Superior temporal gyrus (tissue), 1 donor: Measurements from ENCODE around the gene TMEM267.
"Not testable (repeated sequence)": the region's sequence is repeated elsewhere in the genome, so short reads cannot be mapped to it uniquely, and the experiment has no call there.

Experiments
- DNase-seq: peaks from one replicate; pipeline ENCODE4 v3.0.0-alpha.2; 2016; ENCODE audit errors: extremely low spot score

The TMEM267 gene

GRCh38 chr5:43456556-43456955 is 27.1 kb downstream of the TMEM267 start:
- DNase-seq = no peak

DNA sequence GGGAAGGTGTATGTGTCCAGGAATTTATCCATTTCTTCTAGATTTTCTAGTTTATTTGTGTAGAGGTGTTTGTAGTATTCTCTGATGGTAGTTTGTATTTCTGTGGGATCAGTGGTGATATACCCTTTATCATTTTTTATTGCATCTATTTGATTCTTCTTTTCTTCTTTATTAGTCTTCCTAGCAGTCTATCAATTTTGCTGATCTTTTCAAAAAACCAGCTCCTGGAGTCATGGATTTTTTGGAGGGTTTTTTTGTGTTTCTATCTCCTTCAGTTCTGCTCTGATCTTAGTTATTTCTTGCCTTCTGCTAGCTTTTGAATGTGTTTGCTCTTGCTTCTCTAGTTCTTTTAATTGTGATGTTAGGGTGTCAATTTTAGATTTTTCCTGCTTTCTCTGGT is 42.1 kb downstream of the TMEM267 start:
- not testable (repeated sequence) for DNase-seq

GRCh38 chr5:43437062-43437660 is 46.5 kb downstream of the TMEM267 start:
- DNase-seq = no peak

DNA sequence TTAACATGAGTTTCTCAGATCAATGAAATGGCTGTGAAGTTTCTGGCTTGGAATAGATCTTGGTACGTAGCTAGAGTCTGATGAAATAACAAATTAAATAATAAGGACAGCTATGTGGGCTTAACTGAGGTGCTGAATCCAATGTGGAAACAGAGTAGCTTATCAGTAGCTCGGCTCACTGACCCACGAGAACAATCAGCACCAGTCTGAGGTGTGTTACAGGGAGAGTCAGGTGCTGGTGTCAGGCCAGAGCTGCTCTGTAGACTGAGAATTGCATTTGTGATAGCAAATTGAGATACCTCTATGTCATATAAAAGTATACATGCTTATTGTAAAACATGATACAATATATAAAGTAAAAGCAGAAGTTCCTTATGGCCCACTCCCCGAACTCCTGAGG is 50.3 kb downstream of the TMEM267 start:
- DNase-seq = no peak

- no peak for DNase-seq
Observed at GRCh38 chr5:43432486-43433375, 50.9 kb downstream of the TMEM267 start.

DNA sequence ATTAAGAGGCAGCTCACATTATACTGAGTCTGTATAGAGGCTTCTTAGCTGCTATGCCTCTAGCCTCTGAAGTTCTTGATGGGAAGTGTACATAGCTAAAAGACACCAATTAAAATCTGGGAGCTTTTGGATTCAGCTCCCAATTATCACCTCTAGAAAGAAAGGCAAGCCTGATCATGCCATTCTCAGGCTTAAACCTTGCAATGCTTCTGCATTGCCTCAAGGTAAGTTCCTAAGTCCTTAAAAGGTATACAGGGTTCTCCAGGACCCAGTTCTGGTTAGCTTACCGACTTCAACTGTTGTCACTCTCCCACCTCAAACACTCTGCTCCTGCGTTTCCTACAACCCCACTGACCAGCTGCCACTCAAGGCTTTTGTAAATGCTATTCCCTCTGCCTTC is 54.0 kb downstream of the TMEM267 start:
- no peak for DNase-seq

GRCh38 chr5:43429016-43429415 is 54.6 kb downstream of the TMEM267 start:
- DNase-seq = no peak

- no peak for DNase-seq
Observed at GRCh38 chr5:43427306-43427705, 56.4 kb downstream of the TMEM267 start.

DNA sequence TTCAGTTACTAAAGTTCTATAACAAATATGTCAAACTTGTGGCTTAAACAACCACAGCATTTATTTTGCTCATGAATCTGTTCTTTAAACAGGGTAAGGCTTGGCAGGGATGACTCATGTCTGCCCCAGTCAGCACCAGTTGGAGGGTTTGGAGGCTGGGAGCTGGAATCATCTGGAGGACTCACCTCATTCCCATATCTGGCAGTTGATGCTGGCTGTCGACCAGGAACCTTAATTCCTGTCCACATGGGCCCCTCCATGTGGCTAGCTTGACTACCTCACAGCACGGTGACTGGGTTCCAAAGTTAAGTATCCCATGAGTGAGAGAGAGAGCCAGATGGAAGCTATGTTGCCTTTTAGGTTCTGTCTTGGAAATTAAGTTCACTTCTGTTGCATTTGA is 57.7 kb downstream of the TMEM267 start:
- DNase-seq = no peak

GRCh38 chr5:43423086-43423485 is 60.6 kb downstream of the TMEM267 start:
- not testable (repeated sequence) for DNase-seq

DNA sequence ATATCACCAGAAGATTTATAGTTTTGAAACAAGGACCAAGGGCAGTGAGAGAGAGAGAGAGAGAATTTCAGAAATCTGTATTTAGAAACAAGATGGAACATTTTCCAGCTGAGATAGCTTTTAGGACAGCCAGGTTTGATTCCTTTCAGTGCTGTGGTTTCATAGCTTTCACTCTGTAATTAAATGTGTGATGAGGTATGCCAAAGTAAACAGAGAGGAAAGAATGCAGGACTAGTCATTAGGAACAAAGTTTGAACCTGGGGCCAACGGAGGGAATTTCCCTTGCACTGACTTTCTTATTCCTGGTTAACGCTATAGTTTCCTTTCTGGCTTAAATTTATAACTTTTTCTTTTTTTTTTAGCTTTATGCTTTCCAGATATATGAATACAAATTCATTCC is 61.5 kb downstream of the TMEM267 start:
- DNase-seq = no peak

DNA sequence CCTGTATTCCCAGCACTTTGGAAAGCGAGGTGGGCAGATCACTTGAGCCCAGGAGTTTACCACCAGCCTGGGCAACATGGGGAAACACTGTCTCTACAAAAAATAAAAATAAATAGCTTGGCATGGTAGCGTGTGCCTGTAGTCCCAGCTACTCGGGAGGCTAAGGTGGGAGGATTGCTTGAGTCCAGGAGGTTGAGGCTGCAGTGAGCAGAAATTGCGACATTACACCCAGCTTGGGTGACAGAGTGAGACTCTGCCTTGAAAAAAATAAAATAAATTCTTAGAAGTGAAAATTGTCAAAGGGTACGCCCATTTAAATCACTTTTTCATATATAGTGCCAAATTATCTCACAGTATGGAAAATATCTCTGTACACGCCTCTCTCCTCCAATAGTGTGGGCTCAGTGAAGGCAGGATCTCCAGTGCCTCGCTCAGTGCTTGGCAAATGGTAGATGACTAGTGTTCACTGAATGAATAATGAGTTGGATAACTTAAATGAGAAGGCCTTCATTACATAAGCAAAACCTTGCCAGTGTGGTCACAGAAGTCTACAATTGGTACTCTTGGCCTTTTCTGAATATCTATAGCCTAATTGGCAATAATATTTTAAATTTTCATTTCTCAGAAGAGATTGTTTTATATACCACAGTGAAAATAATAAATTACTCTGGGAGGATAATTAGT is 62.1 kb downstream of the TMEM267 start:
- DNase-seq = no peak

GRCh38 chr5:43420241-43420640 is 63.4 kb downstream of the TMEM267 start:
- DNase-seq = no peak

- DNase-seq = no peak
Observed at GRCh38 chr5:43418561-43418960, 65.1 kb downstream of the TMEM267 start.

DNA sequence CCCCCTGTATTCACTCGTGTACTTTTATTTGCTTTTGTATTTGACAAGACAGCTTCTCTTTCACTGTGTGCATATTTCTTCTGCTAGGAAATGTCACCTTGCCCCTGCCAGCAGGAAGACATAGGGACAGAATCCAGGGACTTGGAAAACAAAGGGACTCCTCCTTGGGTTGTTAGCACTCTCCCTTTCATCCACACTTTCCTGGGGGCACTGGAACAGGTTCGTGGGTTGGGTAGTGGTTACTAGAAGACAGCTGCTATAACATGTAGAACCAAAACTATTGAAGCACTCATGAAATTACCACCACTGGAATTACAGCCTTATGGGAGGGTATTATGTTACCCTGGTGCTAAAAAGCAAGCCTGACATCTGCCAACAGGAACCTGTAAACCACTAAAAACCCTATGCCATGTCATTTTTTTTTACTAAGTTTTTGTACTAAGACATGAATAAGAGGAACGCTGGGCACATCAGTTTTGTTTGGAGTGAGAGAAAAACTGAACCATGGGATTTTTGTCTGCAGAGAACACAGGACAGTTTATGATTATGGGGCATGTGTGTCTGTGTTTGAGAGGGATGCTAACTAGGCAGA is 66.8 kb downstream of the TMEM267 start:
- DNase-seq = no peak

DNA sequence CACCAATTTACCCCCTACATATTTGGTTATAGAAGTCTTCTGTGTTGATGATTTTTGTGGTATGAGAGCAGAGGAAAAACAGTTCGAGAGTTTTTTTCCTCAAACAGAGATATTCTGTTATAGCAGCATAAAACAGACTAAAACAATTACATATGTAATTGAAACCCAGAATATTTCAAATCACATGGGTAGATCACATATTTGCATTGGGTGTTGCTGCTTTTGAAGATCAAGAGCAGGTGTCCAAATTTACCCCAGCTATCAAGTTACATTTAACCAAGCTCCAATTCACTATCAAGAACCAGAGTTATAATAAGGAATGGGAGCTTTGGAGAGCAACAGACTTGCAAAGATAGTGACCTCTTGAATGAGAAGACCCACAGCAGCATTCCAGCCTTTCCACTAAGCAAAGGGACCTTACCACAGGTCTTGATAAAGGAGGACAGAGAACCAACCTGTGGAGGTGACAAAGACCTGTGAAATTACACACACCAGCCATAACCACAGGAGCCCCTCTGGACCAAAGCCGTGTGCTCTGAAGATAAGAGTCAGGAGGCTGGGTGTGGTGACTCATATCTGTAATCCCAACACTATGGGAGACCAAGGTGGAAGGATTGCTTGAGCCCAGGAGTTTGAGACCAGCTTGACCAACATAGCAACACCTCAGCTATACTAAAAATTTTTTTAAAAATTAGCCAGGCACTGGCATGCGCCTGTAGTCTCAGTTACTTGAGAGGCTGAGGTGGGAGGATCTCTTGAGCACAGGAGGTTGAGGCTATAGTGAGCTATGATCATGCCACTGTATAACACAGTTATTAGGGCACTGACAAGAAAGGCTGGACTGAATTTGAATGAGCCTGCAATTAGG is 67.5 kb downstream of the TMEM267 start:
- DNase-seq = no peak

DNA sequence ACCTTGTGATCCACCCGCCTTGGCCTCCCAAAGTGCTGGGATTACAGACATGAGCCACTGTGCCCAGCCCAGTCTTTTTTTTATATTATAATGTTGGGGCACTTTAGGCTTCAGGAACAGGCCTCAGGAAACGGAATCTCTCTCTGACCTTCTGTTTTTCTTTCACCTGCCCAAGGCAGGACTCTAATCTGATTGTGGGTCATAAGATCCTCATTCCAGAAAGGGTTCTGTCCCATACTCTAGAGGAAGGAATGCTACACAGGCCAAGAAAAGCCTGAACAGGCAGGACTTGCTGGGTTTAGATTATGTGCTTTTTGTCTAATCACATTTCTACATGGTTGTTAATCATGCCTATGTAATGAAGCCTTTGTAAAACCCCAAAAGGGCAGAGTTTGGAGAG is 69.7 kb downstream of the TMEM267 start:
- no peak for DNase-seq

- DNase-seq = no peak
Observed at GRCh38 chr5:43412644-43413043, 71.0 kb downstream of the TMEM267 start.

DNA sequence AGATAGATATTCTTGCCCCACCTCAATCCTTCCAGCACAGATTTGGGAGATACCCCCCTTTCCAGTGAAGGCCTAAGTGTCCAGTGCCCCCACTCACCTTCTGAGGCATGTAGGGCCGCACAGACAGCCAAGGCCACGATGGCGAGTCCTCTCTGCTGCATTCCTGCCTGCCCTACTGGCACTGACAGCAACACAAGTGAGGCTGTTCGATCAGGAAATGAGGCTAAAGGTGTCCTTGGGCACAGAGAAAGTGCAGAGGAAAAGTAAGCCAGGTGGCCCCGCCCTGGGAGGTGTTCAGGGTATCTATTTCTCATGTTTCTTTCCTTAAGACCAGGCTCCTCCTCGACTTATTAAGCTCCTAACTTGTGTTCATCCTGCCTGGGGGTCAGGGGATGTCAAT is 71.5 kb downstream of the TMEM267 start, which contains the start of gene CCL28:
Gene CCL28 (minus strand): TSS at position 236 of the 400 bp plus-strand sequence. CDS start 75 bp downstream, at position 161.
- DNase-seq = no peak

DNA sequence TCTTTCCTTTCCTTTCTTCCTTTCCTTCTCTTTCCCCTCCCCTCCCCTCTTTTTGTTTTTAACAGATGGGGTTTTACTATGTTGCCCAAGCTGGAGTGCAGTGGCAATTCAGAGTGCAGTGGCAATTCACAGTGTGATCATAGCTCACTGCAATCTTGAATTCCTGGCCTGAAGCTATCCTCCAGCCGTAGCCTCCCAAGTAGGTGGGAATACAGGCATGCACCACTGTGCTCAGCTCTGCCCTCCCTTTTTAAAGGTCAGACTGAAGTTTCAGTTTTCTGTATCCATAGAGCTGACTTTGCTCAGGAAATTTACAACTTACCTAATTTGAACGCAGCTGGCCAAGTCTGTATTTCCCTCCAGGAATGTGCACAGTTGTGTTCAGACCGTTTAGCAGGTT is 72.2 kb downstream of the TMEM267 start:
- no peak for DNase-seq

DNA sequence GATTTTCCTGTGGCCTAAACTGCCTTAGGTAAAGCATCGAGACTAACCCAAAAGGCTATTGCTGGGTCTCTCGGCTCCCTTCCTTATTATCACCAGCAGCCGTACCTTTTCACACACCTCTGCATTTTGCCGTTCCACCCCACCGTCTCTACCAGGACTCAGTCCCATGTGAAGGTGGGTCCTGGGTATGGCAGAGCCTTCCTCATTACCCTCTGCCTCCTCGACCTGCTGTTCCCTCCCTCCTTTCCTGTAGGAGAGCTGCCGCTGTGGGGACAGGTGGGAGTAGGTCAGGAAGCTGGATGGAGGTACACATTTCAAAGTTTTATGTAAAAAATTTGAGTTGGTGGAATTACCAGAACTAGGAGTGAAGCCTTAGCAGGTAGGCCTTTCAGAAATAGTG is 73.3 kb downstream of the TMEM267 start:
- DNase-seq = no peak
